Articular chondrocyte of knee joint (primary cell): Measurements from ENCODE around the gene KRTAP10-2. TPM values are rescaled to one million over a fixed set of nuclear protein-coding genes. Genes with fewer than 3 reads are reported as not detected.

Experiments
- total RNA-seq: library from RNA; depleted of rRNA; stranded (reverse); fragments of >200 nt; gene quantifications from 2 replicates; pipeline ENCODE4 v1.2.3, GENCODE V29; 2012

KRTAP10-2 gene, protein sequence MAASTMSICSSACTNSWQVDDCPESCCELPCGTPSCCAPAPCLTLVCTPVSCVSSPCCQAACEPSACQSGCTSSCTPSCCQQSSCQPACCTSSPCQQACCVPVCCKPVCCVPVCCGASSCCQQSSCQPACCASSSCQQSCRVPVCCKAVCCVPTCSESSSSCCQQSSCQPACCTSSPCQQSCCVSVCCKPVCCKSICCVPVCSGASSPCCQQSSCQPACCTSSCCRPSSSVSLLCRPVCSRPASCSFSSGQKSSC
- total RNA-seq: not detected in 2 replicates

DNA sequence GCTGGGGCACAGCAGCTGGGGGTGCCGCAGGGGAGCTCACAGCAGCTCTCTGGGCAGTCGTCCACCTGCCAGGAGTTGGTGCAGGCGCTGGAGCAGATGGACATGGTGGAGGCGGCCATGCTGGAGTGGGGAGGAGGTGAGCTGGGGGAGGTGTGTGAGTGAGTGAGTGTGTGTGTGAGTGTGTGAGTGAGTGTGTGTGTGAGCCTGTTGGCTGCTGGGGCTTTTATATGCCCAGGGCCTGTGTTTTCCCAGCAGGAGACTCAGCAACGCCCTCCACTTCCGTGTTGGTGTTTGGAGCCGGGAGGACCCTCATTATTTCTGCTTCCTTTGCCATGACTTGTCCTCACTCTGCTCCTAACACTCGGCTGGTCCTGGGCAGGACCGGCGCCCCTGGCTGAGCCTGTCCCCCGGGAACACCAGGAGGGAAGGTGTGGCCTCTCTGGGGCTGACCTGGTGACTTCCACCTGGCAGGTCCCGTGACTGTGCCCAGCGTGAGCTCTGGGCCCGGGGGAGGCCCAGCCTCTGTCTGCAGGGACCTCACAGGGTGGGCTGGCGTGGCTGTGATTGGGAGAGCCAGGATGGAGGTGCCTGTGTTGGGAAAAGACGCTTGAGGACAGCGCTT, at the start of gene KRTAP10-2:
Gene KRTAP10-2, minus strand, starts transcription at position 166 of the 622 bp plus-strand sequence. Its CDS starts 47 bp downstream, at position 119.

DNA sequence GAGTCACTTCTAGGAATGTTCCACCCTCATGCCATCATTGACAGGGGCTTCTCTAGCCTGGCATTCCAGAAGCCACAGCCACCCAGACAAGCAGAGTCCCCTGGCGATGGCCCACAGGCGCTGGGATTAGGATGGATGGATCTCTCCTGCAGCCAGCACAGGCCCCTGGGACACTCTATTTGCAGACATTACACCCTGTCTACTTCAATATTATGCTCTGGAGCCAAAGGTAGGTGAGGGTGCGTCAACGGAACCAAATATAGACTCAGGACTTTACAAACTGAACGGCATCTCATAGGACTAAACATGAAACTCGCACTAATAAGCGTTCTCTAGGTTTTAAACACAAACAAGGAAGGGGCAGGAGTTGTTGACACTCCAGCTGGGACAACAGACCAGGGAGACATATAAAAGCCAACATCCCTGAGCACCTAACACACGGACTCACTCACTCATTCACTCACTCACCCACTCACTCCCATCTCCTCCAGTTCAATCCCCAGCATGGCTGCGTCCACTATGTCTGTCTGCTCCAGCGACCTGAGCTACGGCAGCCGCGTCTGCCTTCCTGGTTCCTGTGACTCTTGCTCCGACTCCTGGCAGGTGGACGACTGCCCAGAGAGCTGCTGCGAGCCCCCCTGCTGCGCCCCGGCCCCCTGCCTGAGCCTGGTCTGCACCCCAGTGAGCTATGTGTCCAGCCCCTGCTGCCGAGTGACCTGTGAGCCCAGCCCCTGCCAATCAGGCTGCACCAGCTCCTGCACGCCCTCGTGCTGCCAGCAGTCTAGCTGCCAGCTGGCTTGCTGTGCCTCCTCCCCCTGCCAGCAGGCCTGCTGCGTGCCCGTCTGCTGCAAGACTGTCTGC, 49.0 kb upstream of the KRTAP10-2 start, which contains the start of gene KRTAP10-7:
Gene KRTAP10-7, plus strand, starts transcription at position 480 of the 861 bp plus-strand sequence. Its CDS starts 25 bp downstream, at position 505.

DNA sequence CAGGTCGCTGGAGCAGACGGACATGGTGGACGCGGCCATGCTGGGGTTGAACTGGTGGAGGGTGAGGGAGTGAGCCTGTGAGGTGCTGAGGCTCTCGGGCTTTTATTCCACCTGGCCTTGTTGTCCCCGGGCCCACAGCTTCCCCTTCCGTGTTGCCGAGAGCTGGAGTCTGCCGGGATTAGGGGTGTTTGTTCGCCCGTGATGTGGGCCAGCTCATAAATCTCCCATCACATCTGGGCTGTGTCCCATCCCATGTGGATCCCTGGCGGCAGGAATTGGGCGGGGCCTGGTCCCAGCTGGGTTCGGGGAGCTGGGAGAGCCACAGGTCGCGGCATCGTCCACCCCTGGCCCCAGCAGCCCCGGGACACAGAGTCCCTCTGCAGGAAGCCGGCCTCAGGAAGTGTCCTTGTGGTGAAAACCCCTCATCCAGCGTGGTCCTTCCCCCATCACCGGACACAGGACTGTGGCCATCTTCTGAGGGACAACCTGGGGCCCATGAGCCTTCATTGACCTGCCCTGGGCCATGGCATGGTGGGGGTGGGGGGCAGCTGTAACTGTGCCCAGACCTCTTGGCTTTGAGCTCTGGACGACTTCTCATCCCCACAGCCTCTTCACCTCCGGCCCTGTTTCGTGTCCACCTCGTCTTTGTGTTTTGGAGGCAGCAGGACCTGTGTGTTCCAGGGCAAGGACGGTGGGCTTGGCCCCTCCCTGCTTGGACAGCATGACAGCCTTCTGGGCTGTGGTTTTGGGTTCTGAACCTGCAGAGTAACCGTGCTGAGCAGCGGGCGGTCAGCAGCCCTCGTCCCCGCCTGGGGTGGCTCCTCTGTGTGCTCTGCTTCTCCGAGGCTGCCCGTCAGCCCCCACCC, 41.4 kb upstream of the KRTAP10-2 start, which contains the start of gene KRTAP10-6:
Gene KRTAP10-6, minus strand, starts transcription at position 60 of the 866 bp plus-strand sequence. Its CDS starts 21 bp downstream, at position 39.

GRCh38 chr21:44580231-44580821, 29.0 kb upstream of the KRTAP10-2 start, which contains the start of gene KRTAP10-5:
Gene KRTAP10-5 (minus strand): TSS chr21:44580604. CDS start chr21:44580578, 26 bp downstream.

DNA sequence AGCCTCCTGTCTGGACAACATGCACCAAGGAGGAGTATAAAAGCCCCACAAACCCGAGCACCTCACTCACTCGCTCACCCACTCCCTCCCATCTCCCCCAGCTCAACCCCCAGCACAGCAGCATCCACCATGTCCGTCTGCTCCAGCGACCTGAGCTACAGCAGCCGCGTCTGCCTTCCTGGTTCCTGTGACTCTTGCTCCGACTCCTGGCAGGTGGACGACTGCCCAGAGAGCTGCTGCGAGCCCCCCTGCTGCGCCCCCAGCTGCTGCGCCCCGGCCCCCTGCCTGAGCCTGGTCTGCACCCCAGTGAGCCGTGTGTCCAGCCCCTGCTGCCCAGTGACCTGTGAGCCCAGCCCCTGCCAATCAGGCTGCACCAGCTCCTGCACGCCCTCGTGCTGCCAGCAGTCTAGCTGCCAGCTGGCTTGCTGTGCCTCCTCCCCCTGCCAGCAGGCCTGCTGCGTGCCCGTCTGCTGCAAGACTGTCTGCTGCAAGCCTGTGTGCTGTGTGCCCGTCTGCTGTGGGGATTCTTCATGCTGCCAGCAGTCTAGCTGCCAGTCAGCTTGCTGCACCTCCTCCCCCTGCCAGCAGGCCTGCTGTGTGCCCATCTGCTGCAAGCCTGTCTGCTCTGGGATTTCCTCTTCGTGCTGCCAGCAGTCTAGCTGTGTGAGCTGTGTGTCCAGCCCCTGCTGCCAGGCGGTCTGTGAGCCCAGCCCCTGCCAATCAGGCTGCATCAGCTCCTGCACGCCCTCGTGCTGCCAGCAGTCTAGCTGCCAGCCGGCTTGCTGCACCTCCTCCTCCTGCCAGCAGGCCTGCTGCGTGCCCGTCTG, 22.5 kb upstream of the KRTAP10-2 start, which contains the start of gene KRTAP10-4:
Gene KRTAP10-4, plus strand, starts transcription at position 100 of the 827 bp plus-strand sequence. Its CDS starts 30 bp downstream, at position 130.

DNA sequence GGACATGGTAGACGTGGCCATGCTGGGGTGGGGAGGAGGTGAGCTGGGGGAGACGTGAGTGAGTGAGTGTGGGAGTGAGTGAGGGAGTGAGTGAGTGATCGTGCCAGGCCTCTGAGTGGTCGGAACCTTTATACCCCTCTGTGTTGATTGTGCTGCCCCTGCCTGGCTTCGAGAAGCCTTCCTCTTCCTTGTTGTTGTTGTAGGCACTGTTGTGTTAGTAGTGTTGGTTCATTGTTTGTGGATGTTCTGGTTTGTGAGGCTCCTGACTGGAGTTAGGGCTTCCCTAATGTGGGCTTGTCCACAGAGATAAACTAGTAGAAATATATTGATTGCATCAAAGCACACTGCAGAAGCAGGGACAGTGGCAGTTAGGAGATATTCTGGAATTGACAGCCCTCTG, 7.4 kb upstream of the KRTAP10-2 start, which contains the start of gene KRTAP10-3:
Gene KRTAP10-3, minus strand, starts transcription at position 101 of the 400 bp plus-strand sequence. Its CDS starts 80 bp downstream, at position 21.

GRCh38 chr21:44539991-44540666, 11.2 kb downstream of the KRTAP10-2 start, which contains the start of gene KRTAP10-1:
Gene KRTAP10-1 (minus strand): TSS chr21:44540195. CDS start chr21:44540150, 45 bp downstream.

Other genes starting within 250 kb of the KRTAP10-2 start
- gene CFAP410, start 212.1 kb downstream of the KRTAP10-2 start, total RNA-seq: 8.3 and 12.3 TPM in 2 replicates
- gene TRPM2, start 197.9 kb downstream of the KRTAP10-2 start, total RNA-seq: under 0.01 TPM in 1 of 2 replicates, not detected in the other
- 0.22 and 0.26 TPM in 2 replicates for gene LRRC3, start 96.0 kb downstream of the KRTAP10-2 start, total RNA-seq
- gene KRTAP10-1, start 11.3 kb downstream of the KRTAP10-2 start, total RNA-seq: not detected in 2 replicates
- gene KRTAP10-3, start 7.3 kb upstream of the KRTAP10-2 start, total RNA-seq: not detected in 2 replicates
- gene KRTAP10-4, start 22.2 kb upstream of the KRTAP10-2 start, total RNA-seq: not detected in 2 replicates
- not detected in 2 replicates for gene KRTAP10-5, start 29.1 kb upstream of the KRTAP10-2 start, total RNA-seq
- gene KRTAP10-6, start 41.0 kb upstream of the KRTAP10-2 start, total RNA-seq: not detected in 2 replicates
- gene KRTAP10-7, start 49.1 kb upstream of the KRTAP10-2 start, total RNA-seq: not detected in 2 replicates
- gene KRTAP10-8, start 60.6 kb upstream of the KRTAP10-2 start, total RNA-seq: not detected in 2 replicates
- not detected in 2 replicates for gene KRTAP10-9, start 75.6 kb upstream of the KRTAP10-2 start, total RNA-seq
- gene KRTAP10-10, start 85.9 kb upstream of the KRTAP10-2 start, total RNA-seq: not detected in 2 replicates
- not detected in 2 replicates for gene KRTAP10-11, start 94.9 kb upstream of the KRTAP10-2 start, total RNA-seq
- not detected in 2 replicates for gene KRTAP12-4, start 103.2 kb upstream of the KRTAP10-2 start, total RNA-seq
- not detected in 2 replicates for gene KRTAP12-3, start 106.4 kb upstream of the KRTAP10-2 start, total RNA-seq
- not detected in 2 replicates for gene KRTAP12-2, start 115.4 kb upstream of the KRTAP10-2 start, total RNA-seq
- not detected in 2 replicates for gene KRTAP12-1, start 130.7 kb upstream of the KRTAP10-2 start, total RNA-seq
- not detected in 2 replicates for gene KRTAP10-12, start 145.7 kb upstream of the KRTAP10-2 start, total RNA-seq
- gene TSPEAR, start 160.1 kb upstream of the KRTAP10-2 start, total RNA-seq: not detected in 2 replicates